Measurements from ENCODE around the gene ALOX15B.

- TF ChIP-seq NONO (IDR thresholded peaks at IDR 0.05; ENCODE audit: low read depth in 2 of 2, low read length in 1 of 2) (no peak), CHD2 (IDR thresholded peaks at IDR 0.05; ENCODE audit: low read depth, low read length) (no peak), ESRRA (IDR thresholded peaks at IDR 0.05; ENCODE audit: borderline replicate concordance, low read depth) (no peak), MAX (CRISPR knock-in tag; IDR thresholded peaks at IDR 0.05) (no peak), ZNF586 (CRISPR knock-in tag; conservative IDR thresholded peaks at IDR 0.05) (no peak), ZNF175 (CRISPR knock-in tag; IDR thresholded peaks at IDR 0.05; ENCODE audit: low read depth) (no peak), POLR2AphosphoS5 (IDR thresholded peaks at IDR 0.05; ENCODE audit: control insufficient read depth, insufficient read depth, low read depth, low read length) (no peak), ZBED1 (IDR thresholded peaks at IDR 0.05) (no peak), CTCF (IDR thresholded peaks at IDR 0.05 in 2 of 3, conservative IDR thresholded peaks at IDR 0.05 in 1 of 3; ENCODE audit: insufficient read depth in 2 of 3, low read depth in 1 of 3, low read length in 3 of 3) (no peak), COPS2 (conservative IDR thresholded peaks at IDR 0.05) (no peak)
These were observed 35.7 kb downstream of the ALOX15B start for GRCh38 chr17:8074554-8074953.
